H9 (cell line): ENCODE results near the gene CDH3. TPM values are rescaled to one million over a fixed set of nuclear protein-coding genes. Genes with fewer than 3 reads are reported as not detected.

Experiments used
- DNase-seq: peaks from one replicate; pipeline ENCODE4 v3.0.0-alpha.2; 2017
- H2AFZ ChIP-seq: one replicate; pipeline ENCODE4 v1.6.1; 2013; ENCODE audit warnings: mild to moderate bottlenecking, low read length, control low read depth, moderate library complexity
- H2AK5ac ChIP-seq: 2 replicates; pipeline ENCODE4 v1.6.1; 2013; ENCODE audit warnings: low read length, control low read depth, mixed read lengths; ENCODE audit not compliant: insufficient read length
- H2BK120ac ChIP-seq: one replicate; pipeline ENCODE4 v1.6.1; 2013; ENCODE audit warnings: low read depth, mild to moderate bottlenecking, low read length, control low read depth, inconsistent platforms; ENCODE audit not compliant: poor library complexity, severe bottlenecking
- H2BK12ac ChIP-seq: 2 replicates; pipeline ENCODE4 v1.6.1; 2013; ENCODE audit warnings: low read length, control low read depth, mixed read lengths, low read depth; ENCODE audit not compliant: insufficient read length
- H2BK15ac ChIP-seq: 2 replicates; pipeline ENCODE4 v1.6.1; 2013; ENCODE audit warnings: low read depth, low read length, control low read depth
- H2BK20ac ChIP-seq: one replicate; pipeline ENCODE4 v1.6.1; 2013; ENCODE audit warnings: low read depth, mild to moderate bottlenecking, low read length, control low read depth, inconsistent platforms; ENCODE audit not compliant: poor library complexity, severe bottlenecking
- H2BK5ac ChIP-seq: 2 replicates; pipeline ENCODE4 v1.6.1; 2013; ENCODE audit warnings: low read length, control low read depth, mixed read lengths; ENCODE audit not compliant: insufficient read length
- H3K14ac ChIP-seq: 2 replicates; pipeline ENCODE4 v1.6.1; 2013; ENCODE audit warnings: low read length, control low read depth; ENCODE audit not compliant: insufficient read depth
- H3K18ac ChIP-seq: 2 replicates; pipeline ENCODE4 v1.6.1; 2013; ENCODE audit warnings: low read depth, mild to moderate bottlenecking, mixed read lengths, low read length, control low read depth; ENCODE audit not compliant: insufficient read length
- H3K23ac ChIP-seq: 2 replicates; pipeline ENCODE4 v1.6.1; 2013; ENCODE audit warnings: low read length, control low read depth, mixed read lengths, low read depth; ENCODE audit not compliant: insufficient read length
- H3K23me2 ChIP-seq: 2 replicates; pipeline ENCODE4 v1.6.1; 2013; ENCODE audit warnings: low read depth, mild to moderate bottlenecking, mixed read lengths, low read length, control low read depth; ENCODE audit not compliant: insufficient read length, poor library complexity, severe bottlenecking
- H3K27ac ChIP-seq: 2 replicates; pipeline ENCODE4 v1.5.1; 2013; ENCODE audit warnings: low read length, control low read depth, mixed read lengths, low read depth; ENCODE audit not compliant: insufficient read length
- H3K27me3 ChIP-seq: 2 replicates; pipeline ENCODE4 v1.6.1; 2013; ENCODE audit warnings: low read length, control low read depth, inconsistent platforms; ENCODE audit not compliant: insufficient read depth
- H3K4ac ChIP-seq: 2 replicates; pipeline ENCODE4 v1.6.1; 2013; ENCODE audit warnings: low read depth, mild to moderate bottlenecking, control low read depth, inconsistent platforms, low read length, moderate library complexity
- H3K4me1 ChIP-seq: 2 replicates; pipeline ENCODE4 v1.6.1; 2013; ENCODE audit warnings: low read length, control low read depth, inconsistent platforms; ENCODE audit not compliant: insufficient read depth
- H3K4me2 ChIP-seq: 2 replicates; pipeline ENCODE4 v1.6.1; 2013; ENCODE audit warnings: low read length, control low read depth, mixed read lengths; ENCODE audit not compliant: insufficient read length, insufficient read depth
- H3K56ac ChIP-seq: 2 replicates; pipeline ENCODE4 v1.6.1; 2013; ENCODE audit warnings: low read depth, mild to moderate bottlenecking, mixed read lengths, low read length, control low read depth; ENCODE audit not compliant: insufficient read length
- H3K79me1 ChIP-seq: 2 replicates; pipeline ENCODE4 v1.6.1; 2013; ENCODE audit warnings: low read depth, mild to moderate bottlenecking, moderate library complexity, low read length, control low read depth, inconsistent platforms; ENCODE audit not compliant: insufficient read depth, poor library complexity, severe bottlenecking
- H3K79me2 ChIP-seq: 2 replicates; pipeline ENCODE4 v1.6.1; 2013; ENCODE audit warnings: low read length, control low read depth, inconsistent platforms; ENCODE audit not compliant: insufficient read depth
- H3K9ac ChIP-seq: 2 replicates; pipeline ENCODE4 v1.6.1; 2013; ENCODE audit warnings: low read length, control low read depth, mixed read lengths; ENCODE audit not compliant: insufficient read length; ENCODE audit errors: extremely low read depth
- H3K9me3 ChIP-seq: one replicate; pipeline ENCODE4 v1.6.1; 2013; ENCODE audit warnings: low read depth, low read length, inconsistent platforms; ENCODE audit not compliant: control insufficient read depth
- H3T11ph ChIP-seq: one replicate; pipeline ENCODE4 v1.6.1; 2013; ENCODE audit warnings: mild to moderate bottlenecking, low read length, control low read depth, inconsistent platforms
- H4K20me1 ChIP-seq: one replicate; pipeline ENCODE4 v1.6.1; 2013; ENCODE audit not compliant: control insufficient read depth, insufficient read length, insufficient read depth
- H4K5ac ChIP-seq: 2 replicates; pipeline ENCODE4 v1.6.1; 2013; ENCODE audit warnings: low read depth, mild to moderate bottlenecking, mixed read lengths, low read length, control low read depth; ENCODE audit not compliant: insufficient read length
- H4K8ac ChIP-seq: replicated peaks from 2 replicates; pipeline ENCODE4 v1.6.1; 2013; ENCODE audit warnings: low read length, control low read depth, mixed read lengths, low read depth; ENCODE audit not compliant: insufficient read length
- H4K91ac ChIP-seq: 2 replicates; pipeline ENCODE4 v1.6.1; 2013; ENCODE audit warnings: low read depth, mild to moderate bottlenecking, moderate library complexity, mixed read lengths, low read length, control low read depth; ENCODE audit not compliant: insufficient read length
- H3K27ac Mint-ChIP-seq, 3 experiments: 2 replicates in 2 of 3; 3 replicates in 1 of 3; pipeline ENCODE4 v1.8.0; 2020 to 2021; ENCODE audit warnings: mixed read lengths in 3 of 3, mild to moderate bottlenecking in 1 of 3, moderate library complexity in 1 of 3
- H3K27me3 Mint-ChIP-seq: 2 replicates; pipeline ENCODE4 v1.8.0; 2021; ENCODE audit warnings: low read depth, mild to moderate bottlenecking, moderate library complexity, mixed read lengths
- H3K36me3 Mint-ChIP-seq, 3 experiments: 2 replicates in 2 of 3; 3 replicates in 1 of 3; pipeline ENCODE4 v1.8.0; 2020 to 2021; ENCODE audit warnings: low read depth in 3 of 3, mixed read lengths in 3 of 3; ENCODE audit not compliant: insufficient read depth in 1 of 3
- H3K4me1 Mint-ChIP-seq, 2 experiments: 2 replicates each; pipeline ENCODE4 v1.8.0; 2020; ENCODE audit warnings: mixed read lengths in 2 of 2
- H3K4me3 Mint-ChIP-seq, 2 experiments: 2 replicates in 1 of 2; 3 replicates in 1 of 2; pipeline ENCODE4 v1.8.0; 2020 to 2021; ENCODE audit warnings: mild to moderate bottlenecking in 2 of 2, mixed read lengths in 2 of 2, moderate library complexity in 1 of 2
- H3K9me3 Mint-ChIP-seq, 2 experiments: 2 replicates in 1 of 2; 3 replicates in 1 of 2; pipeline ENCODE4 v1.8.0; 2020; ENCODE audit warnings: mild to moderate bottlenecking in 2 of 2, mixed read lengths in 2 of 2, moderate library complexity in 1 of 2
- CTCF ChIP-seq: fragments of 200-600 bp; sonication (generic); conservative IDR thresholded peaks from 3 replicates; pipeline ENCODE4 v1.8.0; 2021; ENCODE audit warnings: antibody characterized with exemption, mild to moderate bottlenecking
- WGBS: extraction: QIAGEN DNeasy Blood & Tissue Kit; methylation state at CpG from one replicate; pipeline ENCODE4 v1.1.7; 2013; ENCODE audit warnings: missing lambda C conversion rate, low lambda C conversion rate, mixed read lengths; ENCODE audit not compliant: insufficient read length; ENCODE audit errors: extremely low coverage; 5-methylcytosine and 5-hydroxymethylcytosine counted together
- total RNA-seq: library from RNA; stranded (reverse); gene quantifications from 2 replicates; pipeline ENCODE4 v1.2.1, GENCODE V29; 2021

Gene CDH3
- total RNA-seq, 1 experiment from 2014 or later, result 97.2 TPM

GRCh38 chr16:68718590-68718989 lies 73.5 kb downstream of the CDH3 start:
- Histone ChIP-seq H3T11ph (no peak overlapping the region), H3K56ac (no peak overlapping the region), H2BK5ac (no peak overlapping the region), H4K91ac (no peak overlapping the region), H3K23ac (no peak overlapping the region), H3K79me2 (no peaks in the 10 kb centered on the region), H3K9me3 (no peaks in the 10 kb centered on the region), H3K14ac (no peak overlapping the region), H3K18ac (no peak overlapping the region), H3K27ac (no peak overlapping the region), H3K27me3 (no peaks in the 10 kb centered on the region), H4K5ac (no peak overlapping the region), H3K4me2 (no peak overlapping the region), H2BK15ac (no peak overlapping the region), H3K23me2 (no peaks in the 10 kb centered on the region), H3K9ac (no peak overlapping the region), H2BK20ac (no peak overlapping the region), H2AFZ (no peak overlapping the region), H3K79me1 (no peaks in the 10 kb centered on the region), H2BK12ac (no peak overlapping the region), H3K4ac (no peak overlapping the region), H3K4me1 (no peaks in the 10 kb centered on the region), H4K20me1 (no peaks in the 10 kb centered on the region), H2AK5ac (no peak overlapping the region), H2BK120ac (no peak overlapping the region), H4K8ac (no peak overlapping the region)
- Mint-ChIP-seq H3K4me3 (no peak overlapping the region), H3K36me3 (no peaks in the 10 kb centered on the region; a peak in 2 of 7 replicates), H3K27me3 (peaks cover 1% of the 10 kb centered on the region; the same call in 1 of the 2 replicates), H3K27ac (no peak overlapping the region), H3K9me3 (peaks cover 2 to 3% of the 10 kb centered on the region in 2 experiments; a peak in 2 of 5 replicates), H3K4me1 (peaks cover 6 to 7% of the 10 kb centered on the region in 2 experiments)
- no peak for TF ChIP-seq CTCF
- no peak for DNase-seq
- WGBS, result no CpG with 5 or more reads among the region's 9 CpGs
